ENCODE data around the gene UQCRQ.

UQCRQ gene

DNA sequence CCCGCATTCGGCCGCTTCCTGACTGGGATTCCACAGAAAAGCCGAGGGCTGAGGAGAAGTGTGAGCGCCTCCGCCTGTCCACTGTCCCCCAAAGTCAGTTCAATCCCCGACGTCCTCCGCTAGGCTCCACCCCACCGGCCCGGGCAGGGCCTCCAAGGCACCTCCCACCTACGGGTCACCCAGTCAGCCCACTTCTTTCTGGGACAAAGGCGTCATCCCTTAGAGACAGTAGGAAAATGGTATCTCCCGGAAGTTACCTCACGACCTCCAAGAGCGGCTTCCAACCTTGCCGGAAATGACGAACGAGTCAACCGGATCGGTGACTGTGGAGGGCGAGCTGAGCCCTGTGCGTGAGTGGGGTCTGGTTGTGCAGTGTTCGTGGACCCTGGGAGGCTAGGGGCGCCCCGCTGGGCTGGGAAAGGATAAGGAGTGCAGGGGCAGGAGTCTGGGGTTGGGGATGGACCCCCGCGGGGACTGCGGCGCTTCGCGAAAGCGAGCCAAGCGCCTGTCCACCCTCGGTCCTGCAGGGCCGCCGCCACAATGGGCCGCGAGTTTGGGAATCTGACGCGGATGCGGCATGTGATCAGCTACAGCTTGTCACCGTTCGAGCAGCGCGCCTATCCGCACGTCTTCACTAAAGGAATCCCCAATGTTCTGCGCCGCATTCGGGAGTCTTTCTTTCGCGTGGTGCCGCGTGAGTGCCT is at the start of gene UQCRQ, which contains the start of gene GDF9:
Gene UQCRQ, plus strand, starts transcription at position 301 of the 704 bp plus-strand sequence. Its CDS starts 240 bp downstream, at position 541.
Gene GDF9, minus strand, starts transcription at position 128 of the 704 bp plus-strand sequence. CDS start 1,936 bp downstream, outside the sequence.
- peak; percentile 98 for DNase-seq

DNA sequence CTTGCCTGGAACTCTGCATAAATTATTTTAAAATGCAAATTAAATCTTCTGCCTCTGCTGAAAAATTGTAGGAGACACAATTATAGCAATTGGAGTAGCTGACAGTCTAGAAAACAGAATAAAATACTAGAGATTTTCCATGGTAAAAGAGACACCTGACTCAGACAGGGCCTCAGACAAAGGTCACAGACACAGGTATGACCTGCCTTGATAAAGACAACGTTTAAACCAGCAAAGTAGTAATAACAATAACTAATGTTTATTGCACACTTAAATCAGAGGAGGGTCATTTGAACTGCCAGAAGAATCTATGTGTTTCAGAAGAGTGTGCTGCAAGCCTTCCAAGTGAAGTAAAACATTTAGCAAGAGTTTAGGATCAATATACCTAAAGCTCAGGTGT is 49.4 kb upstream of the UQCRQ start:
- no peak for DNase-seq

DNA sequence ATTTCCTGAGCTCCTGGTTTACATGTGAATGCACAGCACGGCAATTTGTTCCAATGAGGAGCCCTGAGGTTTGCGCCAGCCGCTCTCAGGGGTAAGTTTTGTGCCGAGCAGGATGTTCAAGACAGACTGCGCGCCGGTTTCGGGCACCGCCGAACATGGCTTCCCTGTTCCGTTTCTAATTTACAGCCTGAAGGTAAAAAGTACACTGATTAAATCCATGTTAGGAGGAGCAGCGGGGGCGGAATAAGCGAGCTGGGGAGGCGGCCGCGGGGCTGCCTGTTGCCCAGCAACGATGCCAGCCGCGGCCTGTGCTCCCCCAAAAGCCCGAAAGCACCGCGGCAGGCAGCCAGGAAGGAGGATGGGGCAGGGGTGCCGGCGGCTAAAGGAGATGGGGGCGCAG is 47.0 kb upstream of the UQCRQ start:
- DNase-seq, result no peak

DNA sequence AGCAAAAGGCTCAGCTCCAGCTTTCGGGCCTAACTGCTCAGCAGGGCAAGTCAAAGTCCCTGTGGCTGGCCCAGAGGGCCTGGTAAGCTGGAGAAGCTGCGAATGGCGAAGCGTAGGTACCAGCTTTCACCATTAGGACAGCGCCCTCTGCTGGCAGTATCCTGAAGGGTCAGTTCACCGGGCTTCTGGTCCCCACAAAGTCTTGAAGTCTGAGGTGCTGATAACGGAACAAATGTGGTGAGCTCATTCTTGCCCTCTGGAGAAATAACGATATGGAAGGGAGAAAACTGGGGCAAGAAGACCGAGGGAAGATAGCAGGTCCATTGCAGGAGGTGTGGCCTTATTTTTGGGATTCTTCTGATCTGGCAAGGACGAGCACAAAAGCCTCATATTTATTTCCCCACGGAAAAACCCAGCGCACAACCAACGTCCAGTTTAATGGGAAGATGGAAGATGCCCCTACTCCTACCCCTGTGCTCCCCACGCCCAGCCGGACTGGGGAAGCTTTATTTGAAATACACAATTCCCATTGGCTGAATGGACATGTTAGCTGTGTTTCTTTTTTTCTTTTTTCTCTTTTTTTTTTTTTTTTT is 46.2 kb upstream of the UQCRQ start:
- peak; percentile 81 for DNase-seq

DNA sequence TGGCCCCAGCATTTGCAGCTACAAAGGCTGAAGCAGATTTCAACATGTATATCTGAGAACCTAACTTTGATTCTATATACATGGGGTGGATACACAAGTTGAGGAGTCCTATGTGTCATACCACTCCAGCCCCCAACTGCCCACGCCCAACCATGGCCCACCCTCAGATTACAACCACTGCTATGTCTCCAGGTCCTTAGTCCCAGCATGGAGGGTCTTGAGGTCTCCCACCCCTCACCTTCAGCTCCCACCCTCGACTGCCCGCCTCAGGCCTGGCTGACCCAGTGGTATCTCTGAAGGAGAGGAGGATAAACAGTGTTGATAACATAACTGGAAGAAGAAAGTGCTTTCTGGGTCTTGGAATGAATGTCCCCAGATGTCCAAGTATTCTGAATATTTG is 45.1 kb upstream of the UQCRQ start:
- DNase-seq, result no peak

DNA sequence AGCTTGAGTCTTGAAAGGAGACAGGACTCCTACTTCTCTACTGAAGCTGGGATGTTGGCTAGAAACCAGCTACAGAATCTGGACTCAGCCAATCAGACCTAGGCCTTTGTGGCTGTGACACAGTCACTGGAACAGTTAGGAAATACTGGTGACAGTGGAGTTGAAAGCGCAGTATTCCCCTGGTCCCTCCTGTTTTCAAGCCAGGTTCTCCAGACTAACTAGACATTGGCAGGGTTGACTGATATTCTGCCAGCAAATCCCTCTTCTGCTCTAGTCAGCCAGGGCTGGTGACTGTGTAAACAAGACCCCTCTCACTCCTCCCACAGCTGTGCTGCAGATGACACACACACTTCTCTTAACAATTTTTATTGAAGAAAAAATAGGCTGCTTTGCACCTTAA is 44.7 kb upstream of the UQCRQ start:
- DNase-seq, result no peak

DNA sequence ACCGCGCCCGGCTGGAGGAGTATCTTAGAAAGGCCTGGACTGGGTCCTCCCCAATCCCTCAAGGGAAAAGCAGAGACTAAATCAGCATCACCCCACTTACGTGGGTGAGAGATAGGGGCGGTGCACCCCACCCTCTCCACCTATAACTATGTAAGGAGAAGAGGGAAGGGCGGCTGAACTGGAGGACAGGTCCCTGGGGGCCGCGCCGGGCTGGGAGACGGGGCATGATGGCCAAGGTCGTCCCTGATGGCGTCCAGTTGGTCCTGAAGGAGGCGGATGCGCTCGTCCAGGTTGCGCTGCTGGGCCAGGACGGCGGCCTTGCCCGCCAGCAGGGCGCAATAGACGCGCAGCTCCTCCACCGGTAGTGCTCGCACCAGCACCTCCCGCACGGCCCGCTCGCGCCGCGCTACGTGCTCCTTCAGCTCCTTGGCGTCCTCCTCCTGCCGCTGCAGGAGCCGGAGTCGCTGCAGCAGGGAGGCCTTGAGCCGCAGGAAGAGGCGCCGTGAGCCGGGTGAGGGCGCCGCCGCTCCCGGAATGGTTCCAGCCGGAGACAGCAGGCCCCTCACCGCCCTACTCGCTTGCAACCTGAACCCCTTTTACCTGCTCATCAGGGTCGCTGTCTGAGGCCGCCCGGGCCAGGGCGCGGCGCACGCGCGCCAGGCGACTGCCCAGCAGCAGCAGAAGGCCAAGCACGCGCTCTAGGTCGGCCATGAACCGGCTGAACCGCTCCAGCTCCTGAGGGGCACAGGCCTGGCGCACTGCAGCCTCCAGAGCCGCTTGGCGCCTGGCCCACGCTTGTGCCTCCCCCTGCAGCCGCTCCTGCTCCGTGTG is 43.6 kb upstream of the UQCRQ start:
- peak; percentile 62 for DNase-seq

DNA sequence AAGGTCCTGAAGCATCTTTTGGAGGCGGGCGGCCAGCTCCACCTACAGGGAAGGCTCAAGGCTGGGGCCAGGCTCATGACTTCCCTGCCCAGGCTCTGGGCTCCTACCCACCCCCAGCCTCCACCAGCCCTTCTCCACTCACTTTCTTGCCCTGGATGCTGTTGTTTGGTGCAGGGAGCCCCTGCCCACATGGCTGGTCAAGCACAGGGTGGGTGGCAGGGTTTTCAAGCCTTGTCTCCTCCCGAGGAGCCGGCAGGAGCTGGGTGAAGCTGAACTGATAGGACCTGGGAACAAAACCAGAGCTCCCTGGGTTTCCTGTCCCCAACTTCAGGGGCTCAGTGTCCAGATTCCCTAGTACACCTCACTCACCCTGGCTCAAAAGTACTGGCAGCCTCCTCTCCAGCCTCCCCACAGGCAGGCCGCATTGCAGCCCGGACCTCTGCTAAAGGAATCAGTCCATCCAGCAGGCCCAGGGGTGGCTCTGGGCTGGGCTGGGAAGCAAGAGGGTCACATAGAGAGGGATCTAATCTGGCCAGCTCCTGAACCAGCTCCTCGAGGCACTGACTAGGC is 42.9 kb upstream of the UQCRQ start:
- no peak for DNase-seq

DNA sequence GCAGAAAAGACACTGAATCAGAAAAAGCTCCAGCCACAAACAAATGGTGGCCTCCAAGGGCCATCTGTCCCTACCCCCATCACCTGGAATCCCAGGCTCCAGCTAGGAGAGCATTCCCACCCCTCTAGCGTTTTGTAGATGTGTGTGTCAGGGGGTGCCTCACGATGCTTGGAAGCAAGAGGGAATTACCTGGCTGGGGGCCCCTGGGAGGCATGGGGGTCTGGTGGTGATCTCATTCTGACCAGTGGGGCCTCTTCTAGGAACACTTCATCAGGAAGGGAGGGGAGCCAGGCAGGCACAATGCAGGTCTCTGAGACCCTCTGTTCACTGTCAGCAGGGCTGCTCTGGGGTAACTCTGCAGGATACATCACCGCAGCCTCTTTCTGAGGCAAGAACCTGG is 42.0 kb upstream of the UQCRQ start:
- DNase-seq, result no peak

DNA sequence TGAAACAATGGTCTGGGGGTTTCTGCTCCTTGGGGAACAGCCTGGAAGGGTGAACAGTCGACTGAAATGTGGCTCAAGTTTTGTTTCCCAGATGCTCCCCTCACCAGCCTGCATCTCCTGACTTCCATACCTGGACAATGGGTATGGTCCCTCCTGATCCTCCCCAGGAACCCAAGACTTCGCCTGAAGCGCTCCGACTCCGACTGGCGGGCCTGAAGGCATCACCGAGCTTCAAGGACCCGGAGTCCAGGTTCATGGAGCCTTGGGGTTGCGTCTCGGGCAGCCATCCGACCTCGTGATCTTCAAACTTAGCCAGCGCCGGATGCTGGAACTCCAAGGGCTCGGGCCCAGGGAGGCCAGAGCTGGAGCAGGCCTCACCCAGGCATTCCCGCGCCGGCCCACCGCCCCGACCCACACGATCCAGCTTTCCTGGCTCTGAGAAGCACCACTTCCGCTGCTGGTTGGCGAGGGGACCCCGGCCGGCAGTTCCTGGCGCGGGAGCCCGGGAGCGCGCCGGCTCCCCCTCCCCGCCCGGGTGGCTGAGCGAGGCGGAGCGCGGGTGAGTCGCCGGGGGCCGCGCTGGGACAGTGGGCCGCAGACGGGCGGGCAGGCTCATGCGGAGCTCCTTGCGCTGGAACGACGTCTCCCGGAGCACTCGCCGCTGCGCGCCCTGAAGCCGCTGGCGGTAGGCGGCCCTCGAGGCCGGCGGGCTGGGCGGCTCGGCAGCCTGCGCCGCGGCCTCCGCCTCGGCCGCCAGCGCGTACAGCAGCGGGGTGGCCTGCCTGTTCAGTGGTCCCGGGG is 41.2 kb upstream of the UQCRQ start:
- no peak for DNase-seq

DNA sequence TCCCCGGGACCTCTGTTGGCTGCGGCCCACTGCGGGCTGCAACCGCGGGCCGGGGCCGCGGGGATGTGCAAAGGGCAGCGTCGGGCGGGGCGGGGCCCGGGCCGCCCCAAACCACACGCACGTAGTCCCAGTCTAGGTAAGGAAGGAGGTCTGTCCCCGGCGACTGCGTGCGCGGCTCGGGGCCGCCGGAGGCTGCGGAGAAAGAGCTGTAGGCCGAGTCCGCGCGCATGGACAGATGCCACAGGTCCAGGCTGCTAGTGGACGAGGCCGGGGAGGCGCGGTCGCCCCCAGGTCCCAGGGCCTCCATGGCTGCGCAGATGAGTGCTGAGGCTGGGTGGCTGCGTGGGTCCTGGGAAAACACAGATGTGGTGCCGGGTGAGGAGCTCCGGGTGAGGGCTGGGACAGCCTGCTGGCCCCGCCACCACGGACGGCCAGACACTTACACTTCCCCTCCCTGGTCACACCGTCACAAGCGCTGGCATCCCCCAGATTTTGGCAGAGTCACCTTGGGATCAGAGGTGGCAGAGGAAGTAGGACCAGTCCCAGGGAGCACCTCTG is 40.5 kb upstream of the UQCRQ start:
- DNase-seq, result no peak

DNA sequence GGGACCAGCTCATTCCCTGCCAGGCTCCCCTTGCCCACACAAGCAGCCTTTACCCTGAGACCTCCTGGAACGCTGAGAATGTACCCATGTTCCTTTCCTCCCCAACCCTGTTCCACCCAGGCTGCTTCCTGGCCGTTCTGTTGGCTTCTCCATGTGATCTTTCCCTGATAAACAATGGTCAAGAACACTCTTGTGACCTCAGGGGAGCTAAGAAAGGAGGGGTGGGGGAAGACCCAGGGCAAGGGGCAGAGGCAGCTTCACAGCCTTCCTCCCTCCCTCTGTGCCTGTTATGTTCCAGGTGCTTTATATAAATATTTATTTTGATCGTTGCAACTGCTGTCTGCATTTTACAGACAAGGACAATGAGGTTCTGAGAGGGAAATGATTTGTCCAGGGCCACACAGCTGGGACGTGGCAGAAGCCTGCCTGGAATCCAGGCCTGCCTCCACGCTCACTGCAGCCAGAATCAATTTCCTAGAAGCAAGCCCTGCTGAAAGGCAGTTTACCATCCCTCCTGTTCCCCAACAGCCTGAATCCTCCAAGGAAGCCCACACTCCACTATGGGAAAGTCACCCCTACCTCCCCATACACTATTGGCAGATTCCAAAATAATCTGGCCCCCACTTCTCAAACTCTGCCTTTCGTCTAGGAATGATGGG is 39.9 kb upstream of the UQCRQ start:
- DNase-seq, result no peak

DNA sequence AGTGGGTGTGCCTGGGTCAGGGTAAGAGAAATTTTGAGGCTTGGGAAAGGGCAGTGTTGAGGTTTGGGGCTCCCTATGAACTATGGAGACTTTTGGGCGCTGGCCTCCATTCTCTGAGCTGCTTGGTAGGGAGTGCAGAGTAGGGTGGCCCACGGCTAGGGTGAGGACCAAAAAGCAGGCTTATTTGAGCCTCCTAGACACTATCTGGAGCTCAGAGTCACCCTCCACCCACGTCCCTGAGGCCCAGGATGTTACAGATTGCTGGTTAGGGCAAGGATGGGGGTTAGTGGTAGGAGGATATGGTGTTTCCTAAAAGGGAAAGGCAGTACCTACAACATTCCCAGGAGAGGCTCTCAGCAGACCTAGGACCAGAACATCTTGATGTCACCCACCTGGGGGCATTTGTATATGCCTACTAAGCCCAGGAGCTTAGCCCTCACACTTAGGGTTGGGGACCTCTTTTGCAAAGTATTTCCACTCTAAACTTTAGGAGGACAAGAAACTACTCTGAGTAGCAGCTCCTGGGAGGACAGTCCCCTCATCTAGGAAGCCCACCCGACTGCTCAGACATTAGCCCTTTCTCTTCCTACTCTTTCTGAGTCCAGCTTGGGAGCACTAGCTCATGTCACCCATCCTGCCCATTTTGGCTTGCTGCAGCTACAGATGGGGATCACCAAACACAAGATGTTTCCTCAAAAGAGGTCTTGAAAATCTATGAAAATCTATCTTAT is 38.3 kb upstream of the UQCRQ start:
- DNase-seq, result no peak

DNA sequence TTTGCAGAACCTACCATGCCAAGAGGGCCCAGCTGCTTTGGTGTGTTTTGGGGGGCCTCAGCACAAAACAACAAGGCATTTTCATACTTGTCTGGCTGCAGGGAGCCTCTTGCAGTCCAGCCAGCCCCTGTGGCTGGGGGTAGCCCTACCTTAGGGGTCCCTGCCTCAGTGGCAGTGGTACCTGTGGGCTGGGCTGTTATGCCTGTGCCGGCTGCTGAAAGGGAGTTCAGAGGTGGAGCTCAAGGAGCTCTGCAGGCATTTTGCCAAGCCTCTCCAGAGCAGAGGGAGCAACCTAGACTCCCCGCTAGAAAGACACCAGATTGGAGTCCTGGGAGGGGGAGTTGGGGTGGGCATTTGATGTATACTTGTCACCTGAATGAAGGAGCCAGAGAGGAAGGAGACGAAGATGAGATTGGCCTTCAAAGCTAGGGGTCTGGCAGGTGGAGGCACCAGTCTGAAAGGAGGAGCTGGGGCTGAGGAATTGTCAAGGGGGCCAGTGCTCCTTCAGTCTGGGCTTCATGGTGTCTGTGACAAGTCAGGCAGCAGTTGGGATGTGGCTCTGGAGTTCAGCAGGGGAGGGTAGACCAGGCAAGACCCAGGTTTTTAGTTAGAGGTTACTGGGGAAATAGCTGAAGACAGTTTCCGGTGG is 37.5 kb upstream of the UQCRQ start:
- no peak for DNase-seq

DNA sequence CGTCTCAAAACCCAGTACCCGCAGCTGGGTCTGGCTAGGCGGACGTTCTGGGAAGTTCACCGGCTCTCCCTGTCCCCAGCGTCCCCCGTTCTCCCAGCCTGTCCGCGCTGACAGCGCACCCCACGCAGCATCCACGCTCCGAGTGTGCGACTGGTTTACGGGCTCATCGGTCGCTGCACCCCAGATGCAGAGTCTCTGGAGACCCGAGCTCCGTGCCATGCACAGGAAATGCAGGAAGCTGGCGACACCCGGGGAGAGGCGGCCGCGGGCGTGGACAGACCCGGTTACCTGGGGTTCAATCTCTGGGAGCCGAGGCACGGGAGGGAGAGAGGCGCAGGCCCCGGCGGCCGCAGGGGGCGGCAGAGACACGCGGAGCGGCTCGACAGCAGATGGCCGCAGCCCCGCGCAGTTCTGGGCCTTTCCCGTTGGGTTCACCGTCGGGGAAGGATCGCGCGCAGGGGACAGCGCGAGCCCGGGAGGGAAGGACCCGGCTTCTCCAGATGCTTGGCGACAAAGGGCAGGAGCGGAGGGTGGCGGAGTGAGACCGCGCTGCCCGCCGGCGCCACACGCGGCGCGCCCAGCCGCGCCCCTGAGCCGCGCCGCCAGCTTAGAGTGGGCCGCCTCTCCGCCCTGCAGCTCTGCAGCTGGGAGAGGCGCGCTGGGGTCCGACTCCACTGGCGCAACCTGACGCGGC is 36.6 kb upstream of the UQCRQ start:
- peak; percentile 77 for DNase-seq

DNA sequence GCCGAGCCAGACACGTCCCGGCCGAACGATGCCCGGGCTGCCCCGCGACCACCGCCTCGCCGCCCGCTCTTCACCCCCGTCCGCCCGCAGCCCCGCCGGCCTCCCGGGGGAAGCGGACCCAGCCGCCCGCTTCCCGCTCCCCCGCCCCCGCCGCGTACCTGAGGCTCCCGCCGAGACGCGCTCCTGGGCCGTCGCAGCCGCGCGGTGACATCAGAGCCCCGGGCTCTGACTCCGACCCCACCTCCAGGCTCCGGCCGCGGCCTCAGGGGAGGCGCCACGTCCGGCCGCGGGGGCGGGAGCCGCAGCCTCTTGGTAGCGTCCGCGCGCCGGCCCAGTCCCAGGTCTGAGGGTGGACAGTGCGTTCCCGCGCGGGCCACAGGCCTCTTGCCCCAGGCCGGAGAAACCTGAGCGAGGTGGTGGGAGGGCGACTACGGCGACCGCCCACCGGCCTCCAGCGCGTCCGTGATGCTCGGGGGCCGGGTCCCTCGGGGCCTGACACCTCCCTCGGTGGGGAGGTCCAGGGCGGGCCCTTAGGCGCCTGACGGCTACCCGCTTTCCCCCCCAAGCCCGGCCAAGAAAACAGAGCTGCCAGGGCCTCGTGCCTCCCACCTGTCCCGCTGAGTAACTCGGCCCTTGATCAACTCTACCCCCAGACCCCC is 35.9 kb upstream of the UQCRQ start, which contains the start of gene SHROOM1:
Gene SHROOM1, minus strand, starts transcription at position 212 of the 659 bp plus-strand sequence. CDS start 4,507 bp downstream, outside the sequence.
- no peak for DNase-seq

DNA sequence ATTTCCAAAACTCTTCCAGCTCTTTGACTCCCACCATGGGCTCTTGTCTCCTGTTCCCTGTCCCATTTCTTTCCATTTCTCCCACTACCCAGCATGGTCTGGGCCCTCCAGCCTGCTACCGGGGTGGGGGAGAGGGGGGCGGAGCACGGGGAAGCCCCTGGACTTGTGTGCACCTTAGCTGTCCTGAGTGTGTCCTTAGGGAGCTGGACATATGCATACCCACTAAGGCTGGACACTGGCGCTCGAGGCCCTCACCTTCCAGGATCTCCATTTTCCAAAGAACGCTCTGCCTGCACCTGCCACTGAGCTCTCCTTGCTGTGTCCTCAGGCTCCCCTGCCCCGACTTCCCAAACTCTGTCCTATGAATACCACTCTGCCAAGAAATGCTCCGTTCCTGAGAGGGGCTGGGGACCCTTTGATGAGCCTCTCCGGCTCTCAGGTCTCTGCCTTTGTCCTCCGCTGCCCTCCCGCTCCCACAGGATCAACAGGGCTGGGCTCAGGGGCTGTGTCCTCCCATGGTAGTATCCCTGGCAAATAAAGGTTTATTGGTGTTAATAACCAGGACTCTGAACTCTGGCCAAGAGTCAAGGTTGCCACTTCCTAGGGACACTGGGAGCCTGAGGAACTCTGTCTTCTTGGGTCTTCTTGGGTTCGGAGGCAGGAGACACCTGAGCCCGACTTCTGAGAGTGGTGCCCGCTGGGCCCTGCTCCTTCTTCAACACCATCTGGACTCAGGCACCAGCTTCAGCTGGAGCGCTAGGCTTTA is 35.2 kb upstream of the UQCRQ start:
- no peak for DNase-seq

DNA sequence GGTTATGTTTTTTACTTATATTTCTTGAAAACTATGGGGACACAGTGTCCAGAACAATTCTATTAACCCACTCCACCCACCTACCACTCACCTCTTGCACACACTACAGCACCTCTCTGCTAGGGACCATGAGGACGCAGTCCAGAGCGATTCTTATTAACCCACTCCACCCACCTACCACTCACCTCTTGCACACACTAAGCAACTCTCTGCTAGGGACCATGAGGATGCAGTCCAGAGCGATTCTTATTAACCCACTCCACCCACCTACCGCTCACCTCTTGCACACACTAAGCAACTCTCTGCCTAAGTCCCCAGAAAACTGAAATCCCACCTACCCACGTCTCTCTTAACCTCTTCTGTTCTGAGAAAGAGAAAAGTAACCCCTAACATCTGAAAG is 33.8 kb upstream of the UQCRQ start:
- no peak for DNase-seq
